Kidney (tissue), 14 donors: ENCODE data around the gene ALDH1B1. TPM values are rescaled to one million over a fixed set of nuclear protein-coding genes. Genes with fewer than 3 reads are reported as not detected.

ENCODE experiments used
- DNase-seq, 5 donors: peaks; one replicate each; pipeline ENCODE4 v3.0.0-alpha.2; 2013 to 2020
- FAIRE-seq: peaks from 2 replicates; lab custom pipeline; 2012; peaks lifted over from hg19 to GRCh38; lab: Jason Lieb, UNC
- H3K27ac ChIP-seq, 2 donors: one replicate each; pipeline ENCODE4 v1.7.0; 2013; ENCODE audit warnings: low read depth in 2 of 2, low read length in 2 of 2, inconsistent platforms in 1 of 2
- H3K27me3 ChIP-seq: one replicate; pipeline ENCODE4 v1.7.1; 2013; ENCODE audit warnings: low read length, inconsistent platforms; ENCODE audit not compliant: control insufficient read depth, insufficient read depth
- H3K36me3 ChIP-seq, 3 donors: one replicate each; pipeline versions ENCODE4 v1.7.0 to v1.7.1; 2013; ENCODE audit warnings: low read length in 3 of 3, control low read depth in 1 of 3, inconsistent platforms in 1 of 3; ENCODE audit not compliant: insufficient read depth in 3 of 3, control insufficient read depth in 2 of 3
- H3K4me1 ChIP-seq, 3 donors: one replicate each; pipeline versions ENCODE4 v1.7.0 to v1.7.1; 2013; ENCODE audit warnings: low read length in 3 of 3, inconsistent platforms in 1 of 3, low read depth in 1 of 3; ENCODE audit not compliant: control insufficient read depth in 2 of 3, insufficient read depth in 2 of 3
- H3K4me3 ChIP-seq, 3 donors: one replicate each; pipeline versions ENCODE4 v1.7.0 to v1.8.1; 2013; ENCODE audit warnings: low read length in 3 of 3, control low read depth in 1 of 3, inconsistent platforms in 1 of 3
- H3K9ac ChIP-seq, 3 donors: one replicate each; pipeline versions ENCODE4 v1.7.0 to v1.7.1; 2013; ENCODE audit warnings: low read length in 3 of 3, control low read depth in 1 of 3, inconsistent platforms in 1 of 3
- H3K9me3 ChIP-seq, 3 donors: one replicate each; pipeline versions ENCODE4 v1.7.0 to v1.7.1; 2013; ENCODE audit warnings: low read length in 3 of 3, control low read depth in 1 of 3, inconsistent platforms in 1 of 3; ENCODE audit not compliant: control insufficient read depth in 2 of 3, insufficient read depth in 1 of 3
- CTCF ChIP-seq: IDR thresholded peaks from 3 replicates; pipeline ENCODE4 v1.5.1; 2012; ENCODE audit warnings: mild to moderate bottlenecking, moderate library complexity, borderline replicate concordance; ENCODE audit not compliant: insufficient read depth; ENCODE audit errors: extremely low read depth
- intact Hi-C: fragments of 100-400 bp; cut with DNase I; formaldehyde crosslinking; loops from one replicate; pipeline ENCODE4 v1.11.1; 2022
- polyA plus RNA-seq: library from polyadenylated mRNA; stranded (reverse); fragments of 350-450 nt; fragmentation: Illumina TruSeq; extraction: RNeasy Lipid Tissue Mini Kit (QIAGEN cat#74804); gene quantifications from one replicate; pipeline ENCODE4 v1.2.3, GENCODE V29; 2014; ENCODE audit warnings: low read depth, low replicate concordance; ENCODE audit not compliant: insufficient read depth
- total RNA-seq: library from RNA; stranded (reverse); fragmentation: NEBNext Ultra II Directional; extraction: Animal tissue kit (Norgen Biotek cat#: 25700); gene quantifications from one replicate; pipeline ENCODE4 v1.2.1, GENCODE V29; 2021
- donor health status: control.
- donor health status: control.
- donor health status: control.
- donor health status: control.
- donor health status: control.
- donor health status: DM: yes; HTN: yes; CAD: no.
- donor health status: Normal renal cell carcinoma (clear cell type).

The ALDH1B1 gene
- total and polyA plus RNA-seq, 2 donors from 2014 or later: 37.7 to 74.7 TPM

- Histone ChIP-seq H3K9me3 (no peaks in the 10 kb centered on the region), H3K4me1 (no peaks in the 10 kb centered on the region), H3K36me3 (no peaks in the 10 kb centered on the region), H3K27me3 (peaks cover 2% of the 10 kb centered on the region), H3K27ac (no peak overlapping the region), H3K4me3 (no peak overlapping the region), H3K9ac (no peak overlapping the region)
- DNase-seq (no peak), FAIRE-seq (no peak)
- intact Hi-C loops: no loop called here
- no peak for TF ChIP-seq CTCF
Measured at GRCh38 chr9:38405785-38406184, 13.3 kb downstream of the ALDH1B1 start.

- FAIRE-seq (no peak), DNase-seq (no peak)
- Histone ChIP-seq H3K27ac (no peak overlapping the region), H3K9me3 (no peaks in the 10 kb centered on the region), H3K4me3 (no peak overlapping the region), H3K4me1 (no peaks in the 10 kb centered on the region), H3K36me3 (no peaks in the 10 kb centered on the region), H3K9ac (no peak overlapping the region), H3K27me3 (peaks cover 2% of the 10 kb centered on the region)
- intact Hi-C loops: no loop called here
- TF ChIP-seq CTCF: no peak
Measured at GRCh38 chr9:38406476-38407186, 14.1 kb downstream of the ALDH1B1 start.

GRCh38 chr9:38408719-38409118 is 16.2 kb downstream of the ALDH1B1 start:
- DNase-seq (no peak), FAIRE-seq (no peak)
- Histone ChIP-seq H3K27me3 (peaks cover 2% of the 10 kb centered on the region), H3K9ac (no peak overlapping the region), H3K27ac (no peak overlapping the region), H3K4me1 (no peaks in the 10 kb centered on the region), H3K4me3 (no peak overlapping the region), H3K9me3 (no peaks in the 10 kb centered on the region), H3K36me3 (no peaks in the 10 kb centered on the region)
- TF ChIP-seq CTCF: no peak
- intact Hi-C loops: no loop called here

- Histone ChIP-seq H3K36me3 (no peaks in the 10 kb centered on the region), H3K4me3 (no peak overlapping the region), H3K27ac (no peak overlapping the region), H3K27me3 (no peaks in the 10 kb centered on the region), H3K4me1 (no peaks in the 10 kb centered on the region), H3K9ac (no peak overlapping the region), H3K9me3 (no peaks in the 10 kb centered on the region)
- no peak for TF ChIP-seq CTCF
- FAIRE-seq (no peak), DNase-seq (peak in 1 of 5 donors; percentile 39)
- intact Hi-C loops: no loop called here
Measured at GRCh38 chr9:38412751-38413150, 20.2 kb downstream of the ALDH1B1 start.
